Tibial artery (tissue), 4 donors: Measurements from ENCODE around the gene BCL11A.

ENCODE experiments used
- DNase-seq, 2 donors: peaks; one replicate each; pipeline ENCODE4 v3.0.0-alpha.2; 2019
- H3K27ac ChIP-seq, 2 donors: fragments of 200-600 bp; sonication (generic) in 1 of 2; 1 replicate in 1 of 2; 2 replicates in 1 of 2; pipeline ENCODE4 v1.5.1; 2018 to 2019; ENCODE audit warnings: mild to moderate bottlenecking in 1 of 2
- H3K27me3 ChIP-seq, 2 donors: fragments of 200-600 bp; sonication (generic) in 1 of 2; one replicate each; pipeline versions ENCODE4 v1.5.1 to v1.6.0; 2016 to 2019
- H3K36me3 ChIP-seq, 3 donors: fragments of 200-600 bp; sonication (generic) in 2 of 3; one replicate each; pipeline ENCODE4 v1.5.1; 2016 to 2019; ENCODE audit warnings: mild to moderate bottlenecking in 2 of 3
- H3K4me1 ChIP-seq, 4 donors: fragments of 200-600 bp; sonication (generic) in 2 of 4; 1 replicate in 3 of 4; 2 replicates in 1 of 4; pipeline ENCODE4 v1.5.1; 2016 to 2019
- H3K4me3 ChIP-seq, 2 donors: fragments of 200-600 bp; sonication (generic) in 1 of 2; 1 replicate in 1 of 2; 2 replicates in 1 of 2; pipeline ENCODE4 v1.5.1; 2018 to 2019; ENCODE audit warnings: mild to moderate bottlenecking in 2 of 2
- H3K9me3 ChIP-seq, 3 donors: fragments of 200-600 bp; sonication (generic) in 1 of 3; one replicate each; pipeline ENCODE4 v1.5.1; 2016 to 2019
- CTCF ChIP-seq, 2 experiments: fragments of 200-600 bp in 1 of 2; fragments of 450-650 bp in 1 of 2; IDR thresholded peaks; one replicate each; pipeline ENCODE4 v1.5.1; 2017 to 2019; ENCODE audit warnings: antibody characterized with exemption in 2 of 2, mild to moderate bottlenecking in 1 of 2, moderate library complexity in 1 of 2
- intact Hi-C: fragments of 100-400 bp; cut with DNase I; formaldehyde crosslinking; loops from one replicate; pipeline ENCODE4 v1.15.0; 2023; ENCODE audit warnings: low total_unique reads

The BCL11A gene

GRCh38 chr2:60596411-60596810 is 43.0 kb upstream of the BCL11A start:
- no peak for TF ChIP-seq CTCF (IDR thresholded peaks at IDR 0.05)

GRCh38 chr2:60595953-60596352 is 42.5 kb upstream of the BCL11A start:
- DNase-seq: no peak
- peaks cover 0 to 17% (median 0%) of the 10 kb centered on the region in 3 donors for H3K9me3 ChIP-seq
- H3K36me3 ChIP-seq: no peaks in the 10 kb centered on the region
- TF ChIP-seq CTCF (IDR thresholded peaks at IDR 0.05): no peak
- intact Hi-C loops: no loop called here
- no peak overlapping the region for H3K27ac ChIP-seq
- H3K4me1 ChIP-seq: no peaks in the 10 kb centered on the region
- H3K4me3 ChIP-seq: no peak overlapping the region
- H3K27me3 ChIP-seq: no peaks in the 10 kb centered on the region

More at GRCh38 chr2:60596411-60596810, 43.0 kb upstream of the BCL11A start:
- Histone ChIP-seq H3K27me3 (no peaks in the 10 kb centered on the region), H3K4me1 (no peaks in the 10 kb centered on the region), H3K9me3 (peaks cover 0 to 14% (median 0%) of the 10 kb centered on the region in 3 donors), H3K27ac (no peak overlapping the region), H3K4me3 (no peak overlapping the region), H3K36me3 (no peaks in the 10 kb centered on the region)
- DNase-seq: no peak
- intact Hi-C loops: no loop called here

- no peak overlapping the region for H3K4me3 ChIP-seq
- intact Hi-C loops: no loop called here
- peaks cover 0 to 19% of the 10 kb centered on the region in 2 donors for H3K27me3 ChIP-seq
- H3K9me3 ChIP-seq: peaks cover 0 to 17% (median 0%) of the 10 kb centered on the region in 3 donors
- H3K36me3 ChIP-seq: no peaks in the 10 kb centered on the region
- TF ChIP-seq CTCF (IDR thresholded peaks at IDR 0.05): no peak
- DNase-seq: no peak
- no peak overlapping the region for H3K27ac ChIP-seq
- H3K4me1 ChIP-seq: no peaks in the 10 kb centered on the region
Observed at GRCh38 chr2:60589104-60589503, 35.6 kb upstream of the BCL11A start.

- intact Hi-C loops: no loop called here
- H3K9me3 ChIP-seq: no peaks in the 10 kb centered on the region
- no peak overlapping the region for H3K27ac ChIP-seq
- TF ChIP-seq CTCF (IDR thresholded peaks at IDR 0.05): no peak
- no peak for DNase-seq
- peaks cover 0 to 46% of the 10 kb centered on the region in 2 donors for H3K27me3 ChIP-seq
- no peaks in the 10 kb centered on the region for H3K36me3 ChIP-seq
- no peak overlapping the region for H3K4me3 ChIP-seq
- H3K4me1 ChIP-seq: peaks cover 0 to 9% (median 8%) of the 10 kb centered on the region in 4 donors
Observed at GRCh38 chr2:60586081-60586480, 32.6 kb upstream of the BCL11A start.

GRCh38 chr2:60585276-60585675 is 31.8 kb upstream of the BCL11A start:
- Histone ChIP-seq H3K27ac (no peak overlapping the region), H3K36me3 (no peaks in the 10 kb centered on the region), H3K4me3 (no peak overlapping the region), H3K4me1 (peaks cover 0 to 9% (median 8%) of the 10 kb centered on the region in 4 donors), H3K9me3 (no peaks in the 10 kb centered on the region), H3K27me3 (peaks cover 0 to 55% of the 10 kb centered on the region in 2 donors)
- intact Hi-C loops: no loop called here
- TF ChIP-seq CTCF (IDR thresholded peaks at IDR 0.05): no peak
- no peak for DNase-seq

GRCh38 chr2:60583604-60584003 is 30.1 kb upstream of the BCL11A start:
- Histone ChIP-seq H3K27ac (no peak overlapping the region), H3K27me3 (peaks cover 0 to 61% of the 10 kb centered on the region in 2 donors), H3K4me1 (peaks cover 0 to 9% (median 8%) of the 10 kb centered on the region in 4 donors), H3K36me3 (no peaks in the 10 kb centered on the region), H3K4me3 (no peak overlapping the region), H3K9me3 (no peaks in the 10 kb centered on the region)
- no peak for DNase-seq
- intact Hi-C loops: no loop called here
- no peak for TF ChIP-seq CTCF (IDR thresholded peaks at IDR 0.05)
